HG03108 (cell line): ENCODE data around the gene HAUS8.
"Not testable (repeated sequence)": the region's sequence is repeated elsewhere in the genome, so short reads cannot be mapped to it uniquely, and the experiment has no call there.

Source experiments
- ATAC-seq: cut with Tn5 transposase; IDR thresholded peaks from one replicate; pipeline ENCODE4 v1.9.1; 2021; ENCODE audit warnings: moderate library complexity; ENCODE audit not compliant: unreplicated experiment

Gene HAUS8

DNA sequence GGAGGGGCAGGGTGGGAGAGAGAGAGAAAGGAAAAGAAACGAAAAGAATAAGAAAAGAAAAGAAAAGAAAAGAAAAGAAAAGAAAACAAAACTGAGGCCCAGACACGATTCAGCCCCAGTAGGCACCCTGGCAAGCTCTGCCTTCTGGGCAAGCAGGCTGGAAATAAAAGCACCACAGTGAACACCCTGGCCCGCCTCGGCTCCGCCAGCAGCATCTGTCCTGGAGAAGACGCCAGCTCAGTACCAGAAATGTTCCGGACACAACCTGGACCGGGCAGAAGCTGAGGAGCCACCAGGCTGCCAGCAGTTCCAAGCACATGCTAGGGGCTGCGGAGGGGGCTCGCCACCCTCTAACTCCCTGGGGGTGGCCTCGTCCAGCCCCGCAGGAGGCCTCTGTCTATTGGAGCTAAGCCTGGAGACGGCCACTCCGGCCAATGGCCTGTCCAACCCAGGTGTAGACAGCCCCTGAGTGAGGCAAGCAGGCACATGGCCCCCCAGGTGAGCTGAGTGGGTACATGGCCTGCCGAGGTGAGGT, 37.2 kb downstream of the HAUS8 start:
- ATAC-seq, result no peak

DNA sequence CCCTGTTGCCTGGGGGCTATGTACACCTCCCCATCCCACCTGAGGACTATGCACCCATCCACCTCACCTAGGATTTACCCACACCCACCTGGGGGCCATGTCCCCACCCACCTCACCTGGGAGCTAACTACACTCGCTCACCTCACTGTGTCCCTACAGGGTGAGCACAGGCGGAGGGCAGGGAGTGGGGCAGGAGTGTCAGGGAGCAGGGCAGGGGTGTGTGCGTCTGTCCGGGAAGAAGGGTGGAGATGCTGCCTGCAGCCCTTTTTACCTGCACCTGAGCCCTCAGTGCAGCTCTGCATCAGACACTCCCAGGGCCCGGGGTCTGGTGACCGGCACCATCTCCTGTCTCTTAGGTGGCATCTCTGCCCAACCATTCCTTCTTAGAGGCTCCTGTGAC, 38.1 kb downstream of the HAUS8 start:
- ATAC-seq, result no peak

DNA sequence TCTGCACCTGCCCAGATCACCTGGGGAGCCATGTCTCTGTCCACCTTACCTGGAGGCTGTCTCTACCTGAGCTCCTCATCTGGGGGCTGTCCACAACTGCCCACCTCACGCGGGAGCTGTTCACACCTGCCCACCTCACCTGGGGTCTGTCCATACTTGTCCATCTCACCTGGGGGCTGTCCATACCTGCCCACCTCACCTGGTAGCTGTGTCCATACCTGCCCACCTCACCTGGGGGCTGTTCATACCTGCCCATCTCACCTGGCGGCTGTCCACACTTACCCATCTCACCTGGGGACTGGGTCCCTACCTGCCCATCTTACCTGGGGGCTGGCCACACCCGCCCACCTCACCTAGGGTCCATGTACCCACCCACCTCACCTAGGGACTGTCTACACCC, 38.6 kb downstream of the HAUS8 start:
- ATAC-seq, result no peak

DNA sequence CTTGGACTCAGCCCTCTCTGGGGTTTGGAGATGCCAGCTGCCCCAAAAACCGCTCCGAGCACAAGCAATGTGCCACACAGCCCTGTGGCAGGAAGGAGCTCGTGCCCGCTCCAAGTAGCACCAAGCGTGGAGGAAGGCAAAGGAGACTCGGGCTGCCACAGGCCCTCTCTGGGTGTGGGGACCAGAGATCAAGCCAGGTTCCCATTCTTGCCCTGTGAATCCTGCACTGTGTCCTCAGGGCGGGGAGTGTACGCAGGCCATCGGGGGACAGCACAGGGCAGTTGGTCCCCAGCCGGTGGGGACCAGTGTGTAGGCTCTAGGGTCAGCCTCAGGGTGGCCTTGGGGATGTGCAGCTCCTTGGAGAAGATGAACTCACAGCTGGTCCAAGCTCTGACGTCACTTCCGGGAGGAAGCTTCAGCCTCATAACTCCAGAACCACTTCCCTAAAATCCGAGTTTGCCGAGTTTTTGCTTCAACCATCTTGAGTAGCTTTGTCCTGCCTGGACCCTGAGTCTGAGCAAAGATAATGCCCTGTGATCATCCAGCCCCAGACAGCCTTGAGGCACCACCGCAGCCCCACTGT, 39.3 kb downstream of the HAUS8 start:
- ATAC-seq, result no peak

DNA sequence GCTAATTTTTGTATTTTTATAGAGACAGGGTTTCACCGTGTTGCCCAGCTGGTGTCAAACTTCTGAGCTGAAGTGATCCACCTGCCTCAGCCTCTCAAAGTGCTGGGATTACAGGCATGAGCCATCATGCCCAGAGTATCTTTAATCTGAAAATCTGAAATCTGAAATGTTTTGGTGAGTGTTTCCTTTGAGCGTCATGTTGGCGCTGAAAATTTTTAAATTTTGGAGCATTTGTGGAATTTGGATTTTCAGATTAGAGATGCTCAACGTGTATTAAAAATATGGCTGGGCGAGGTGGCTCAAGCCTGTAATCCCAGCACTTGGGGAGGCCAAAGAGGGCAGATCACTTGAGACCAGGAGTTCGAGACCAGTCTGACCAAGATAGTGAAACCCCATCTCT, 43.5 kb downstream of the HAUS8 start:
- ATAC-seq, result no peak

DNA sequence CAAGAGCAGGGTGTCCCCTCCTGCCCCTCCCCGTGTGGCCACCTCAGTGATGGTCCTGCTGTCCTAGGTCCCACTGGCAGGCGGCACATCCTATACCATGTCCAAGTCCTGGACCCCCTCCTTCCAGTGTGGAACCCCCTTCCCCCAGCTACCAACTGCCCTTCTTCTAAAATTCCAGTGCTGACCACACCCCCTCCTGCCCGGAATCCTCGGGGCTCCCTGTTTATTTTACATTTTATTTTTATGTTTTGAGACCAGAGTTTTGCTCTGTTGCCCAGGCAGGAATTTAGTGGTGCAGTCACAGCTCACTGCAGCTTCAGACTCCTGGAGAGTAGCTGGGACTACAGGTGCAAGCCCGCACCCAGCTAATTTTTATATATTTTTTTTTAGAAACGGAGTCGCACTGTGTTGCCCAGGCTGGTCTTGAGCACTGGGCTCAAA, 47.7 kb downstream of the HAUS8 start:
- no peak for ATAC-seq

DNA sequence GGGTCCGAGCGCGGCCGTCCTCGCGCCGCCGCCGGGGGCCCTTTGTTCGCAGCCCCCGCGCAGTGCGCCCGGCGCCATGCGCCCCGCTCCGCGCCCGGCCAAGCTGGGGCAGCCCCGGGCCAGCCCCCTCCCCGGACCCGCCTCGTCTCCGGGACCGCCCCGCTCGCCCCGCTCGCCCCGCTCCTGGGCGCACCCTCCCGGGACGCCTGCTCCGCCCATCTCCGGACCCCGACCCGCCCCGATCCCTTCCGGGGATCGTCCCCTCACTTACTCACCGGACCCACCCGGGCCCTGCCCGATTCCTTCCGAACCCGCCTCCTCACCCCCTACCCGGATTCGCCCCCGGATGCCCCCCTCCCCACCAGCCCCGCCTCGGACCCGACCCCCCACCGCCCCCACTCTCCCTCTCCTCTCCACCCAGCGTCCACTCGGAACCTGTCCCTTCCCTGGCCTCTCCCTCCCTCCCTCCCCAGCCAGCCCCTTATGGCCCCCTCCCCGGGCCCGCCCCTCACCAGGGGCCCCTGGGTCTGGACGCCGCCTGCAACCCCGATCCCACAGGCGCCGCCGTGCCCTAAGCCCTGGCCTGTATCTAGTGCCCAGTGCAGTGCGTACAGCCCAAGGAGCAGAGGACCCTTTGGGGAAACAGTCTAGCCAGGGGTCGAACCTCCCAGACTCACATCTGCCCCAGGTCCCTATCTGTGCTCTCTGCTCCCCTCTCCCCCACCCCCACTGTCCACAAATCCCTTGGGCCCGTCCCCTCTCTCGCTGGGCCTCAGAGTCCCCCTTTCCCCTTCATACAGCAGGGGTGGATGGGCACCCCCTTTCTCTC, 48.3 kb downstream of the HAUS8 start, which contains the start of gene CPAMD8:
TSS of gene CPAMD8 (minus strand) at position 105 of the 829 bp plus-strand sequence. CDS start 168 bp downstream, outside the sequence.
- no peak for ATAC-seq

DNA sequence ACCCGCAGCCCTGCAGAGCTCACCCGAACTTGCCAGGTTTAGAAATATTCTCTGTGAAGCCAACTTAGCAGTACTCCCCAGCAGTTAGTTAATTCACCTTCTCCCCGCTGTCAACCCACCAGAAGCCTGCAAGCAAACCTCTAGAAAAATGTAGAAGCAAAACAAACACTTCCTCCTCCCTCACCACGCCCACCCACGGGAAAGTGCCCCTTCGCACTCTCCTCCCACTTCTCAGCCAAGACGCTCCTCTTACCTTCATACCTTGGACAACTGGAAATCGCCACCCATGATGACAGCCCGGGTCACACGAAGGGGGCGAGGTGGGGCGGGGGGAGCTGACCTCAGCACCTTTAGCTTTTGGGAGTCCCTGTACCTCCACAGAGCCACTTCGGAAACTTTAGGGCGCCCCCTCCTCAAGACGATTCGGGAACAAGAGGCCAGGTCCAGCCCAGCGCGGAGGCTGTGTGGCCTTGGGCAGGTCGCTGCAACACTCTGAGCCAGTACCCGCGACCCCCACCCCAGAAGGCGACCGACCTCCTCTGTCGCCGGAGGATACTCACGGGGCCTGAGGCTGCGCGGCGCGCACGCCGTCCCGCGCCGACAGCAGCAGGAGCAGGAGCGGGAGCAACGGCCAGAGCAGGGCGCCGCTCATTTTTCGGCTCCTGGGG, 49.1 kb downstream of the HAUS8 start:
- no peak for ATAC-seq

DNA sequence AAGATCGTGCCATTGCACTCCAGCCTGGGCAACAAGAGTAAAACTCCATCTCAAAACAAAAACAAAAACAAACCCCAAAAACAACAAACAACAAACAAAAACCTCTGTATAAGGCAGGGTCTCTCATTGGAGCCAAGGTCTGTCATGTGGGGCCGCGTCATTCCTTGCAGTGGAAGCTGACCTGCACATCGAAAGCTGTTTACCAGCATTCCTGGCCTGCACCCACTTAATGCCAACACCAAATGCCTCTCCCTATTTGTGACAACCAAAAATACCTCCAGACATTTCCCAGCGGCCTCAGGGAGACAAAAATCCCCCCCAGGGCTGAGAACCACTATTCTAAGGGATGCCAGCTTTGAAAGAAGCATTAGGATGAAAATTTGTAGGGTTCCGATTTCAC, 49.9 kb downstream of the HAUS8 start:
- ATAC-seq, result no peak

DNA sequence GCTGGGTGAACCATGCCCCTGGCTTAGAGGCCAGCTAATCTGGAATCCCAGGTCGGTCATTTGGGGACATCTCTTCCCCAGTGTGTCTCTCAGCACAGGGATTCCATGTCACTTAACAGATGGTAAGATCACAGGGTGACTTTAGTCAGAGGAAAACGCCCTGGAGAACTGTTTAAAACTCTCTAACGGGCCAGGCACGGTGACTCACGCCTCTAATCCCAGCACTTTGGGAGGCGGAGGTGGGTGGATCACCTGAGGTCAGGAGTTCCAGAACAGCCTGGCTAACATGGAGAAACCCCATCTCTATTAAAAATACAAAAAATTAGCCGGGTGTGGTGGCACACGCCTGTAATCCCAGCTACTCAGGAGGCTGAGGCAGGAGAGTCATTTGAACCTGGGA, 50.3 kb downstream of the HAUS8 start:
- not testable (repeated sequence) for ATAC-seq

DNA sequence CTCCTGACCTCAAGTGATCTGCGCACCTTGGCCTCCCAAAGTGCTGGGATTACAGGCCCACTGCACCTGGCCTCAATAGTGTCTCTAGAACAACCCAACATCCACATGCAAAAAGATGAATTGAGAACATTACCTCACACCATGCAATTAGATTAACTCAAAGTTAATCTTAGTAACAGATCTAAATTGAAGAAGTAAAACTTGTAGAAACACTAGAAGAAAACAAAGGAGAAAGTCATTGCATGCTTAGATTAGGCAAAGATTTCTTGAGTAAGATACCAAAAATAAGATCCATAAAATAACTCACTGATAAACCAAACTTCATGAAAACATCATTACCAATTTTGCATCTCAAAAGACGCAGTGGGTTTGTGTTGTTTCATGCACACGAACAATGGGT, 51.4 kb downstream of the HAUS8 start:
- ATAC-seq, result no peak

DNA sequence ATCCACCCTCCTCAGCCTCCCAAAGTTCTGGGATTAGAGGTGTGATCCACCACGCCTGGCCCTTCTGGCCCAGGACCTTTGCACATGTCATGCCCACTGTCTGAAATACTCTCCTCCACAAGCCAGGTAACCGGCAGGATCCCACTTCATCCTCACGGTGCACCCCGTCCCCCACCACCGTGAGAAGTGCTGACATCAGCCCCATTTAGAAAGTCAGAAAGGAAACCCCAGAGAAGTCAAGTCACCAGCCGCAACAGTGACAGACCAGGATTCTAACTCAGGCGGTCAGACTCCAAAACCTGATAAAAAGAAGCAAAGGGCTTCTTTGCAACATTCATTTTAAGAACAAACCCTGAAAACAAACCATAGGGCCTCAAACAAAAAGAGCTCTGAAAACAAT, 52.5 kb downstream of the HAUS8 start:
- no peak for ATAC-seq

DNA sequence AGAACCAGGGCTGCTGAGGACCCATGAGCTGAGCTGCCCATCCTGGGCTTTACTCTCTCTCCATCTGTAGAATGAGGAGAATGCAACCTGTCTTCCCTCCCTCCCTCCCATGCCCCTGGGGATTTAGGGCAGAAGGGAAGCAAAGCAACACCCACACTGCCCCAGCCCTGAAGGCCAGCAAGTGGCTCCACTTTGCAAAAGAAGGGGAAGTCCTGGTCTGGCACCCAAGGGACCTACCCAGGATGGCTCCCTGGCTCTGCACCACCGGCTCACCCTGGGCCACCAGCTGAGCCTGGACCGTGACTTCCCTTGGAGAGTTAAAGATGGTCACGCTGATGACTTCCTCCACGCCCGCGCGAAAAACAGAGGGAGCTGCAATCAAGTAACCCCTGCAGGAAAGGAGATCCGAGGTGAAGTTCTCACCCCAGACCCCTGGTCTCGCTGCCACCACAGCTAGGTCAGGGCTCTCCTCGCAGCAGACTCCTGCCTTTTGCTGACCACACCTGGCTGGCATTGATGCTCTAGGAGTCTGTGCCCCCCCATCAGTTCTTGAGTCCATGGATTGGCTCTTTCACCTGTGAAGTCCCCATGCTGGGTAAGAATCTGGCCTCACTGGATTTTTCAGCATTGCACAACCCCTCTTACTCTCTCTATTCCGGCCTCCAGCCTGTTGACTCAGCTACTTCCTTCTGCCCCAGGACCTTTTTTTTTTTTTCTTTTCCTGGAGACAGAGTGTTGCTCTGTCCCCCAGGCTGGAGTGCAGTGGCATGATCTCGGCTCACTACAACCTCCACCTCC, 53.3 kb downstream of the HAUS8 start:
- ATAC-seq, result no peak

DNA sequence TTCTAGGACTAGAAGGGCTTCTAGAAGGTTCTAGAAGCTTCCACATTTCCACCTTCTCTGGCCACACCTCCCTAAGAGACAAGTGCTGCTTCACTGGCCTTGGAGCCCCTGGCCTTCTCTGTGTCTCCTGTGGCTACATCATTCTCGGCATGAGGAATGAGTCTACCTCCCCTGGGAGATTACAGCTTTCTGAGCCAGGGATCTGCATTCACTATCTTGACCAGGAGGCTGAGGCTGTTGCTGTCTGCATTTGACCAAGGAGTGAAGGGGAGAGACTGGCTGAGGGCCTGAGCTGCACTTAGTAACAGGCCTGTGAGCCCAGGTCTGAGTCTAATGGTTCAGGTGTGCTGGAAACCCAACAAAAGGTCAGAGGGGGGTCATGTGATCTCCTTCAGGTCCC, 53.9 kb downstream of the HAUS8 start:
- ATAC-seq, result no peak

DNA sequence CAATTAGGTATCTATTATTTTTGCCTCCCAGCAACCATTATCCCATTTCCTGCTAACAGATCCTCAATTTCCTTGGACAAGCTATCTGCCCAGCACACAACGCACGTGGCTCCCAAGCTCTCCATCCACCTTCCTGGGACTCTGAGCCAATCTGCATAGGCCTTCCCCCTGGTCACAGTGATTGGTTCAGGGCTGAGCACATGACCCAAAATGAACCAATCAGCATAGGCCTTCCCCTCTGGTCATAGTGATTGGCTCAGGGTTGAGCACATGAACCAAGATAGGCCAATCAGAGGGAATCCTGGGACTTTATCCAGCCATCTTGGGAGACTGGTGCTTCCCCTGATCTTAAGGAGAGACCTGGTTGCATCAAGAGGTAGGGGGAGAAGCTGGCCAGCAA, 54.4 kb downstream of the HAUS8 start:
- no peak for ATAC-seq

DNA sequence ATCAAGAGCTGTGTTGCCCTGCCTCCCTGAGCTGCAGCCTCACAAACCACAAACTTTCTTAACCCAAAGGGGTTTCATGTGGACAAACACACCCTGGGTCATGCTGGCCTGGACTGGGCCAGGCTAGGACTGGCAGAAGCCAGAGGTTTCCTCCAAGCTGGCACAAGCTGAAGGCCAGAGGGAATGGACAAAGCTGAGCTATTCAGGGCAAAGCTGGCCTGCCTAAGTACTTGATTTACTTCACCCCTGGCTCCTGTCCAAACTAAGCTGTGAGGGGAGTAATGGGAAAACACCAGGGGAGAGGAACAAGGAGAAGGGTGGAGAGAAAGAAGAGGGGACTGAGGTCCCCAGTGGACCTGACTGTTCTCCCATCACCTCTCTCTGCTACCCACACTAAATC, 54.9 kb downstream of the HAUS8 start:
- ATAC-seq, result no peak

DNA sequence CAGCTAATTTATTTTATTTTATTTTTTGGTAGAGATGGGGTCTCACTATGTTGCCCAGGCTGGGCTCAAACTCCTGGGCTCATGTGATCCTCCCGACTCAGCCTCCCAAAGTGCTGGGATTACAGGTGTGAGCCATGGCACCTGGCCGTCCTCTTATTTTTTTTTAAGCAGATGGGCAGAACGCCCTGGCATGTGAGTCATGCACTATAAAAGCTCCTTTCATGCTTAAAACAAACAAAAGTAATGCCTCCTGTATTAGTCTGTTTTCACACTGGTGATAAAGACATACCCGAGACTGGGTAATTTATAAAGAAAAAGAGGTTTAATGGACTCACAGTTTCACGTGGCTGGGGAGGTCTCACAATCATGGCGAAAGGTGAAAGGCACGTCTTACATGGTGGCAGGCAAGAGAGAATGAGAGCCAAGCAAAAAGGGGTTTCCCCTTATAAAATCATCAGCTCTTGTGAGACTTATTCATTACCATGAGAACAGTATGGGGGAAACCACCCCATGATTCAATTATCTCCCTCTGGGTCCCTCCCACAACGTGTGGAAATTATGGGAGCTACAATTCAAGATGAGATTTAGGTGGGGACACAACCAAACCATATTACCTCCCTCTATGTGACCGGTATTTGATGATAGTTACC, 60.9 kb downstream of the HAUS8 start:
- ATAC-seq, result not testable (repeated sequence)

DNA sequence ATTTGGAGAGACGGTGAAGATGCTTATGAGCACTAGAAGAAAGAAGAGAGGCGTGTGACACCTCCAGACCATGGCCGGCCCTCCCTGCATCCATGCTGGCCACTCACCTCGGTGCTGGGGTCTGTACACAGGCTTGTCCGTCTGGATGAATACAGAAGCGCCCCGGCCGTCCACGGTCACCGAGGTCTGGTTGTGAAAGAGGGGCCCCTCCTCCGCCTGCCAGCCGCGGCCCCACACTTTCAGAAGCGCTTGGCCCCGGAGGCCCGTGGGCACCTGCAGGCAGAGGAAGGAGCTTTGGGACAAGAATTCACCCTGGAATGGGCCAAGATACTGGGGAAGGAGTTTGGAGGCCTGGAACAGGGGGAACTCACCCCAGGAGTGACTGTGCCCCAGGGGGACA, 63.8 kb downstream of the HAUS8 start:
- ATAC-seq, result no peak

DNA sequence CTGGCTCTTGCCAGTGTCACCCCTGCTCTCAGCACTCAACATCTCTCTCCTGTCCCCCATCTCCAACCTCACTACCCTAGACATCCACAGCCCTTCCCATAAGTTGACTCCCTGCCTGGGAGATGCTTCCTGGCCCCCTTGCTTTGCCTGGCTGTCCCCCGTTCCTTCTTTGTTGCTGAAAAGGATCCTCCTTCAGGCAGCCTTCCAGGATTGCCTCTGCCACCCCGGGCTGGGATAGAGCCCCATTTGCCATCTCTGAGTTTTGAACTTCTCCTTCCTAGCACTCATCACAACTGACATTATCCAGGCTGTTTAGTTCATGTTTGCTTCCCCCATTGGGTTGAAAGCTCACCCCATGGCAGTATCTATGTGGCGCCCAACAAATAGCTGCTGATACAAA, 68.7 kb downstream of the HAUS8 start:
- no peak for ATAC-seq

DNA sequence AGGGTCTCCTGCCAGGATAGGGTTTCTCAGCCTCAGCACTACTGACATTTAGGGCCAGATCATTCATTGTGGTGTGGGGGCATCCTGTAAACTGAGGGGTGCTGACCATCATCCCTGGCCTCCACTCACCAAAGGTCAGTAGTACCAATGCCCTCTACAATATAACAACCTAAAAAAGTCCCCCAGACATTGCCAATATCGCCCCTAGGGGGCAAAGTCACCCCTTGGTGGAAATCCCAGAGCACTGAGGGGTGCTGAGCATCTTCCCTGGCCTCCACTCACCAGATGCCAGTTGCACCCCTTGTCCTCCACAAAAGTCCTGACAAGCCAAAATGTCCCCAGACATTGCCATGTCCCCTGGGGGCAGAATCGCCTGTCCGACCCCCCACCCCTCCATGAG, 70.3 kb downstream of the HAUS8 start:
- no peak for ATAC-seq
